Fibroblast of pulmonary artery (primary cell): ENCODE results near the gene TTLL10.

ENCODE experiments used
- DNase-seq: peaks from one replicate; pipeline ENCODE4 v3.0.0-alpha.2; 2010; ENCODE audit warnings: low read depth
- H3K4me3 ChIP-seq: replicated peaks from 2 replicates; pipeline ENCODE4 v1.5.1; 2011; ENCODE audit warnings: low read depth, mild to moderate bottlenecking, control low read depth, low read length, moderate library complexity
- TF ChIP-seq, protein P1 (sequence below): IDR thresholded peaks from 2 replicates; pipeline ENCODE4 v1.5.1; 2011; ENCODE audit warnings: mild to moderate bottlenecking, control low read depth, low read length, inconsistent platforms; ENCODE audit errors: missing control alignments

The TTLL10 gene

GRCh38 chr1:1153874-1154273 is 19.8 kb upstream of the TTLL10 start:
- peak; percentile 18 for DNase-seq
- no peak overlapping the region for H3K4me3 ChIP-seq
- TF ChIP-seq, protein P1, sequence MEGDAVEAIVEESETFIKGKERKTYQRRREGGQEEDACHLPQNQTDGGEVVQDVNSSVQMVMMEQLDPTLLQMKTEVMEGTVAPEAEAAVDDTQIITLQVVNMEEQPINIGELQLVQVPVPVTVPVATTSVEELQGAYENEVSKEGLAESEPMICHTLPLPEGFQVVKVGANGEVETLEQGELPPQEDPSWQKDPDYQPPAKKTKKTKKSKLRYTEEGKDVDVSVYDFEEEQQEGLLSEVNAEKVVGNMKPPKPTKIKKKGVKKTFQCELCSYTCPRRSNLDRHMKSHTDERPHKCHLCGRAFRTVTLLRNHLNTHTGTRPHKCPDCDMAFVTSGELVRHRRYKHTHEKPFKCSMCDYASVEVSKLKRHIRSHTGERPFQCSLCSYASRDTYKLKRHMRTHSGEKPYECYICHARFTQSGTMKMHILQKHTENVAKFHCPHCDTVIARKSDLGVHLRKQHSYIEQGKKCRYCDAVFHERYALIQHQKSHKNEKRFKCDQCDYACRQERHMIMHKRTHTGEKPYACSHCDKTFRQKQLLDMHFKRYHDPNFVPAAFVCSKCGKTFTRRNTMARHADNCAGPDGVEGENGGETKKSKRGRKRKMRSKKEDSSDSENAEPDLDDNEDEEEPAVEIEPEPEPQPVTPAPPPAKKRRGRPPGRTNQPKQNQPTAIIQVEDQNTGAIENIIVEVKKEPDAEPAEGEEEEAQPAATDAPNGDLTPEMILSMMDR = no peak

GRCh38 chr1:1155258-1155657 is 18.4 kb upstream of the TTLL10 start:
- TF ChIP-seq, protein P1 = no peak
- no peak overlapping the region for H3K4me3 ChIP-seq
- no peak for DNase-seq

GRCh38 chr1:1156140-1157032 is 17.3 kb upstream of the TTLL10 start:
- H3K4me3 ChIP-seq = no peak overlapping the region
- TF ChIP-seq, protein P1 = no peak
- no peak for DNase-seq

- DNase-seq = no peak
- H3K4me3 ChIP-seq = no peak overlapping the region
- TF ChIP-seq, protein P1 = no peak
Measured at GRCh38 chr1:1157033-1157365, 16.7 kb upstream of the TTLL10 start.

DNA sequence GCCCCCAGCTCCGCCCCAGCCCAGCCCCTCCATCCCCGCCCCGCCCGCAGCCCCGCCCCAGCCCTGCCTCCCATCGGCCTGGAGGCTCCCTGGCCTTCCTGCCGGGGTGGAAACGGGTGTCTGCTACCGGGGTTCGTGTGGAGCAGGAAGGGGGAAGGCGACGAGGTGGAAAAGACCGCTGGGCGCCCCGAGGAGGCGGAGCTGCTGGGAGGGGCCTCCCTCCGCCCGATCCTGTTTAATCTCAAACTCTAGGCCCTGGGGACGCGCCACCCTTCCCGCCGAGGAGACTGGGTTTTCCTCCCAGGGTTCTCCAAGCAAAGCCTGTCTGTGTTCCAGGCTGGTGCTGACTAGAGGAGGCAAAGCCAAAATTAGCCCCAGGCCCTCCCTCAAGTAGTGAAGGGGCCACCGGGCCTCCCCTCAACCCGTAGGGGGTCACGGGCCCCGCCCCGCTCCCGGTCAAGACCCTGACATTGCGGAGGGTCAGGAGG is 16.2 kb upstream of the TTLL10 start:
- peak overlapping the region; percentile 55 for H3K4me3 ChIP-seq
- TF ChIP-seq, protein P1 = no peak
- DNase-seq = peak; percentile 90

GRCh38 chr1:1157914-1158710 is 15.6 kb upstream of the TTLL10 start:
- peak overlapping the region; percentile 55 for H3K4me3 ChIP-seq
- TF ChIP-seq, protein P1 = no peak
- peak; percentile 9 for DNase-seq
